Measurements from ENCODE around the gene CASQ1.

CASQ1 gene

DNA sequence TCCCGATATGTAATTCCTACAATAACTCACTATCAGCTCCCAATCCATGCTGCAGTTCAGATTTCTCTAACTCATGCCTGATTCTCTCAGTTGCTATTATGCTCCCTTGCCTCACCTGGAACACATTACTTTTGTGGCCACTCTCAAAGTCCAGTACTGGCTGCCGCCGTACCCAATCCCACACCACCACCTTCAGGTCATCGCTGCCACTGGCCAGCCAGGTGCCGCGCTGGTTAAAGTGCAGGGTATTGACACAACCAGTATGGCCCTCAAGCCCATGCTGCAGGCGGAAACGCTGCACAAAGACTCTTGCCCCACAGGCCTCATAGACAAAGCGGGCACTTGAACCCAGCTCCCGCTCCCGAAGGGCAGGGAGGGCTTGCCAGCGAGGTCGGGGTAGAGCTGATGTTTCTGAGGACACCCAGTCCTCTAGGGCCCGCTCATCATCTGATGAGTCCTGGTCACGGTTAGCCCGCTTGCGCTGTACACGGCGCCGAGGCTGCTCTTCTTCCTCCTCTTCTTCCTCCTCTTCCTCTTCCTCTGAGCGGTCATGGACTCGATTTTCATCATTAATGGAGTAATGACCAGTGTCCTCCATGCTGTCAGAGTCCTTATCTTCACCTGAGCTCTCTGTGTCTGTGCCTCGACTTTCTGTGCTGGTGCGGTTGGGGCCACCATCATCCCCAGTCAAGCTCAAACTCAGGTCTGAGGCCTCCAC lies 49.4 kb downstream of the CASQ1 start:
- Histone ChIP-seq H3K79me2 (ENCODE audit: insufficient read depth, low read length) (no peaks in the 10 kb centered on the region), H3K4me2 (ENCODE audit: low read depth, low read length, poor library complexity, severe bottlenecking) (no peak overlapping the region), H3K4me3 (ENCODE audit: insufficient read depth, low read length, poor library complexity, severe bottlenecking) (no peak overlapping the region), H3K27me3 (ENCODE audit: low read length) (no peaks in the 10 kb centered on the region), H3K9me3 (ENCODE audit: insufficient read depth, low read length) (no peaks in the 10 kb centered on the region), H3F3A (ENCODE audit: insufficient read depth) (no peaks in the 10 kb centered on the region; the same call in 1 of the 2 replicates), H4K20me1 (ENCODE audit: low read depth, low read length) (no peaks in the 10 kb centered on the region), H3K9ac (ENCODE audit: low read length) (no peak overlapping the region), H3K36me3 (ENCODE audit: low read length) (peaks cover 19% of the 10 kb centered on the region; the same call in 1 of the 2 replicates), H2AFZ (ENCODE audit: low read depth, low read length, severe bottlenecking) (no peak overlapping the region), H3K9me2 (replicated peaks; ENCODE audit: insufficient read depth, low read length) (no peaks in the 10 kb centered on the region), H3K27ac (ENCODE audit: low read depth, low read length) (no peak overlapping the region)
- no peak for TF ChIP-seq EZH2phosphoT487 (conservative IDR thresholded peaks at IDR 0.05; ENCODE audit: low read length)
- TF ChIP-seq, protein P1, sequence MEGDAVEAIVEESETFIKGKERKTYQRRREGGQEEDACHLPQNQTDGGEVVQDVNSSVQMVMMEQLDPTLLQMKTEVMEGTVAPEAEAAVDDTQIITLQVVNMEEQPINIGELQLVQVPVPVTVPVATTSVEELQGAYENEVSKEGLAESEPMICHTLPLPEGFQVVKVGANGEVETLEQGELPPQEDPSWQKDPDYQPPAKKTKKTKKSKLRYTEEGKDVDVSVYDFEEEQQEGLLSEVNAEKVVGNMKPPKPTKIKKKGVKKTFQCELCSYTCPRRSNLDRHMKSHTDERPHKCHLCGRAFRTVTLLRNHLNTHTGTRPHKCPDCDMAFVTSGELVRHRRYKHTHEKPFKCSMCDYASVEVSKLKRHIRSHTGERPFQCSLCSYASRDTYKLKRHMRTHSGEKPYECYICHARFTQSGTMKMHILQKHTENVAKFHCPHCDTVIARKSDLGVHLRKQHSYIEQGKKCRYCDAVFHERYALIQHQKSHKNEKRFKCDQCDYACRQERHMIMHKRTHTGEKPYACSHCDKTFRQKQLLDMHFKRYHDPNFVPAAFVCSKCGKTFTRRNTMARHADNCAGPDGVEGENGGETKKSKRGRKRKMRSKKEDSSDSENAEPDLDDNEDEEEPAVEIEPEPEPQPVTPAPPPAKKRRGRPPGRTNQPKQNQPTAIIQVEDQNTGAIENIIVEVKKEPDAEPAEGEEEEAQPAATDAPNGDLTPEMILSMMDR (IDR thresholded peaks at IDR 0.05; ENCODE audit: insufficient read depth, low read length, poor library complexity, severe bottlenecking) = no peak

DNA sequence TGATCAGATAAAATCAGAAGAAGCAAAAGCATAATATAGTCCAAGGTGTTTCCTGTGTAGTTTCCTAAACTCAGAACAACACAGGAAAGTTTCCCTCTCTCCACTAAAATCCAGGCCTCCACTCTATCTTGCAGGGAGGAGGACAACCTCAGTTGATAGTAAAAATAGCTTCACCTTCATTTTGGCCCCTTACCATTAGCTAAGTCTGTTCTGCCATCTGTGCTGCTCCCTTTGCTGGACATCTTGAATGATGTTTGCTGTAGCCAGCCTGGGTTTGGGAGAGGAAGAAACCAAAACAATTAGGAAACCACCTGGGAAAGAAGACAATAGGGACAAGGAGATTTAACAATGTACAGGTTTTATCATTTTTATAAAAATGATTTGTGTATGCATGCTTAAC lies 53.4 kb downstream of the CASQ1 start:
- Histone ChIP-seq H2AFZ (ENCODE audit: low read depth, low read length, severe bottlenecking) (no peak overlapping the region), H4K20me1 (ENCODE audit: low read depth, low read length) (0 out of 2 replicates have a peak, but pooled peaks cover 6% of the 10 kb centered on the region), H3K9me2 (replicated peaks; ENCODE audit: insufficient read depth, low read length) (no peaks in the 10 kb centered on the region), H3K4me2 (ENCODE audit: low read depth, low read length, poor library complexity, severe bottlenecking) (no peak overlapping the region), H3F3A (ENCODE audit: insufficient read depth) (no peaks in the 10 kb centered on the region), H3K27ac (ENCODE audit: low read depth, low read length) (no peak overlapping the region), H3K4me3 (ENCODE audit: insufficient read depth, low read length, poor library complexity, severe bottlenecking) (no peak overlapping the region), H3K36me3 (ENCODE audit: low read length) (peaks cover 5% of the 10 kb centered on the region; the same call in 1 of the 2 replicates), H3K9me3 (ENCODE audit: insufficient read depth, low read length) (no peaks in the 10 kb centered on the region), H3K27me3 (ENCODE audit: low read length) (no peaks in the 10 kb centered on the region), H3K79me2 (ENCODE audit: insufficient read depth, low read length) (peaks cover 21% of the 10 kb centered on the region), H3K9ac (ENCODE audit: low read length) (no peak overlapping the region)
- TF ChIP-seq EZH2phosphoT487 (conservative IDR thresholded peaks at IDR 0.05; ENCODE audit: low read length) = no peak
- TF ChIP-seq, protein P1 (IDR thresholded peaks at IDR 0.05; ENCODE audit: insufficient read depth, low read length, poor library complexity, severe bottlenecking) = no peak

DNA sequence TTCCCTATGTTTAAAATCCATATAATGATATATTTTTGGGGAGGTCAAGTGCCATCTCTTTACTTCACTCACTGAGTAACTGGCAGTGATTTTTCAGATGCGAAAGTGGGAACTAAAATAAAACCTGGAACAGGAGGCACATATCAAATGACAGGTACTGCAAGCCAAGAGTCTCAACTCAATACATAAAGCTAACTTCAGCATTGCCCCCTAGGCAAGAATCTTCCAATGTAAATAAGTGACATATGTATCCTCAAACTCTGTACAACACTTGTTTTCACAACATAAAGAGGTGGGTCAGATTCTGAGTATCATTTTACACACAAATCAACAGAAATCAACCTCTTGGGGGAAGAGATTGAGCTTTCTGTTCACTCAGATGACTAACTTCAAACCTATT lies 53.8 kb downstream of the CASQ1 start:
- Histone ChIP-seq H3K9me2 (replicated peaks; ENCODE audit: insufficient read depth, low read length) (no peaks in the 10 kb centered on the region), H3K27me3 (ENCODE audit: low read length) (no peaks in the 10 kb centered on the region), H3K79me2 (ENCODE audit: insufficient read depth, low read length) (peaks cover 26% of the 10 kb centered on the region), H3K36me3 (ENCODE audit: low read length) (peaks cover 5% of the 10 kb centered on the region; the same call in 1 of the 2 replicates), H2AFZ (ENCODE audit: low read depth, low read length, severe bottlenecking) (no peak overlapping the region), H3F3A (ENCODE audit: insufficient read depth) (no peaks in the 10 kb centered on the region), H3K27ac (ENCODE audit: low read depth, low read length) (no peak overlapping the region), H3K4me3 (ENCODE audit: insufficient read depth, low read length, poor library complexity, severe bottlenecking) (no peak overlapping the region), H3K9me3 (ENCODE audit: insufficient read depth, low read length) (no peaks in the 10 kb centered on the region), H3K4me2 (ENCODE audit: low read depth, low read length, poor library complexity, severe bottlenecking) (no peak overlapping the region), H4K20me1 (ENCODE audit: low read depth, low read length) (0 out of 2 replicates have a peak, but pooled peaks cover 6% of the 10 kb centered on the region), H3K9ac (ENCODE audit: low read length) (no peak overlapping the region)
- TF ChIP-seq, protein P1 (IDR thresholded peaks at IDR 0.05; ENCODE audit: insufficient read depth, low read length, poor library complexity, severe bottlenecking) = no peak
- no peak for TF ChIP-seq EZH2phosphoT487 (conservative IDR thresholded peaks at IDR 0.05; ENCODE audit: low read length)
